ENCODE data around the gene IL1B. TPM values are rescaled to one million over a fixed set of nuclear protein-coding genes. Genes with fewer than 3 reads are reported as not detected.
A peak's percentile ranks its signal among the peaks of the same experiment; 100 is the strongest.

Gene IL1B
- total RNA-seq, 1 donor from 2014 or later, result 2.5 TPM

- TF ChIP-seq CTCF (IDR thresholded peaks at IDR 0.05) (no peak), POLR2A (IDR thresholded peaks at IDR 0.05) (no peak), POLR2AphosphoS5 (IDR thresholded peaks at IDR 0.05; ENCODE audit: insufficient read depth in 1 of 2, low read depth in 1 of 2) (no peak)
- no peak for DNase-seq (ENCODE audit: extremely low spot score in 2 of 2)
- Histone ChIP-seq H3K4me1 (no peaks in the 10 kb centered on the region), H3K27ac (no peak overlapping the region), H3K27me3 (no peaks in the 10 kb centered on the region), H3K4me3 (no peak overlapping the region), H3K36me3 (no peaks in the 10 kb centered on the region), H3K9me3 (no peaks in the 10 kb centered on the region)
- intact Hi-C loops (cut with DNase I), result no loop called here
These were observed 47.4 kb downstream of the IL1B start for GRCh38 chr2:112789186-112789585.

GRCh38 chr2:112788653-112789052, 47.9 kb downstream of the IL1B start:
- Histone ChIP-seq H3K4me1 (no peaks in the 10 kb centered on the region), H3K36me3 (no peaks in the 10 kb centered on the region), H3K27me3 (no peaks in the 10 kb centered on the region), H3K27ac (no peak overlapping the region), H3K9me3 (no peaks in the 10 kb centered on the region), H3K4me3 (no peak overlapping the region)
- no peak for DNase-seq (ENCODE audit: extremely low spot score in 2 of 2)
- intact Hi-C loops (cut with DNase I), result no loop called here
- TF ChIP-seq CTCF (IDR thresholded peaks at IDR 0.05), result no peak
- no peak for TF ChIP-seq POLR2A (IDR thresholded peaks at IDR 0.05)
- no peak for TF ChIP-seq POLR2AphosphoS5 (IDR thresholded peaks at IDR 0.05; ENCODE audit: insufficient read depth in 1 of 2, low read depth in 1 of 2)

- Histone ChIP-seq H3K4me1 (no peaks in the 10 kb centered on the region), H3K4me3 (no peak overlapping the region), H3K9me3 (no peaks in the 10 kb centered on the region), H3K36me3 (no peaks in the 10 kb centered on the region), H3K27me3 (no peaks in the 10 kb centered on the region), H3K27ac (no peak overlapping the region)
- no peak for DNase-seq (ENCODE audit: extremely low spot score in 2 of 2)
- intact Hi-C loops (cut with DNase I), result no loop called here
- TF ChIP-seq CTCF (IDR thresholded peaks at IDR 0.05) (no peak), POLR2A (IDR thresholded peaks at IDR 0.05) (no peak), POLR2AphosphoS5 (IDR thresholded peaks at IDR 0.05; ENCODE audit: insufficient read depth in 1 of 2, low read depth in 1 of 2) (no peak)
These were observed 48.7 kb downstream of the IL1B start for GRCh38 chr2:112787729-112788393.

- Histone ChIP-seq H3K36me3 (no peaks in the 10 kb centered on the region), H3K27ac (no peak overlapping the region), H3K27me3 (no peaks in the 10 kb centered on the region), H3K4me1 (no peaks in the 10 kb centered on the region), H3K4me3 (no peak overlapping the region), H3K9me3 (no peaks in the 10 kb centered on the region)
- intact Hi-C loops (cut with DNase I), result no loop called here
- DNase-seq (ENCODE audit: extremely low spot score in 2 of 2), result no peak
- no peak for TF ChIP-seq CTCF (IDR thresholded peaks at IDR 0.05)
These were observed 49.3 kb downstream of the IL1B start for GRCh38 chr2:112787294-112787693.

- peak in 1 of 2 donors; percentile 40 for TF ChIP-seq POLR2AphosphoS5 (IDR thresholded peaks at IDR 0.05; ENCODE audit: insufficient read depth in 1 of 2, low read depth in 1 of 2)
- no peak for TF ChIP-seq CTCF (IDR thresholded peaks at IDR 0.05)
- no peak for TF ChIP-seq POLR2A (IDR thresholded peaks at IDR 0.05)
- intact Hi-C loops (cut with DNase I), result no loop called here
These were observed 52.1 kb downstream of the IL1B start, which contains the start of gene IL1A for GRCh38 chr2:112784199-112785189. Gene IL1A, minus strand, starts transcription at chr2:112784493. Its CDS starts 723 bp downstream, at chr2:112783770.

More at GRCh38 chr2:112784199-112785189, 52.1 kb downstream of the IL1B start, which contains the start of gene IL1A:
- no peak within 1 kb of the TSS for H3K27ac ChIP-seq
- no peaks in the 10 kb centered on the region for H3K4me1 ChIP-seq
- no peaks in the 10 kb centered on the region for H3K27me3 ChIP-seq
- no peaks in the 10 kb centered on the region for H3K9me3 ChIP-seq
- no peak within 1 kb of the TSS for H3K4me3 ChIP-seq
- DNase-seq (ENCODE audit: extremely low spot score in 2 of 2), result no peak
- H3K36me3 ChIP-seq, result no peaks in the 10 kb centered on the region
